Stimulated activated CD8-positive, alpha-beta memory T cell treated with anti-CD3 and anti-CD28 coated beads, Interleukin-4, amount 100 ng/mL, for 24 hours (primary cell): ENCODE data around the gene KCNN3.

Experiments
- DNase-seq: peaks from one replicate; pipeline ENCODE4 v3.0.0-alpha.2; 2020; ENCODE audit warnings: low read depth

The KCNN3 gene

DNA sequence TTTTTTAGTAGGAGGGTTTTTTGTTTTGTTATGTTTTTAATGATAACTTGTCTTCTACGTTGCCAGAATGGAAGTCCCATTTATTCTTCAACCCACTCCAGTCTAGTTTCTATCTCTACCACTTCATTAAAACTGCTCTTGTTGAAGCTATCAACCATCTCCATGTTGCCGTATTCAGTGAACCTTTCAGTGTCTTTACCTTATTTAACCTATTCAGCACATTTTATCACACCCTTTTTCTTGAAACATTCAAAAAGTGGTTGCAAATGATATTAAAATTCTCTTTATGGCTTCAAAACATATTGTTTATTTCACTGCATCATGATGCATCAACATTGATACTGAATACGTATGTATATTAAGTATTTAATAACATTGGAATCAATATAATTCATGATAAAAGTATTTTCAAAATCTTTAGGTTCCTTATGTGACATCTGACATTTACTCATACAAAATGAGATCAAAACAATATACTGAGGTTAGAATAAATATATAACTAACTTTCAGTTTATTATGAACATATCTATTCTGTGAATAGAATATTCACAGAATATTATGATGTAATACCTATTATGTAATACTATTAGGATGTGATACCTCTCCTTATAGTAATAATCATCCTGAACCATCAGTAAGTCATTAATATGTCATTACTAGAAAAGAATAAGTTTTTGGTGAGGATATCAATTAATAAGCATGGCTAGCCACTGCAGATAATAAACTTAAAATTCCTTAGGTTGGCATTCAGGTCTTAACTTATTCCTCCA is 210.1 kb downstream of the KCNN3 start:
- no peak for DNase-seq

DNA sequence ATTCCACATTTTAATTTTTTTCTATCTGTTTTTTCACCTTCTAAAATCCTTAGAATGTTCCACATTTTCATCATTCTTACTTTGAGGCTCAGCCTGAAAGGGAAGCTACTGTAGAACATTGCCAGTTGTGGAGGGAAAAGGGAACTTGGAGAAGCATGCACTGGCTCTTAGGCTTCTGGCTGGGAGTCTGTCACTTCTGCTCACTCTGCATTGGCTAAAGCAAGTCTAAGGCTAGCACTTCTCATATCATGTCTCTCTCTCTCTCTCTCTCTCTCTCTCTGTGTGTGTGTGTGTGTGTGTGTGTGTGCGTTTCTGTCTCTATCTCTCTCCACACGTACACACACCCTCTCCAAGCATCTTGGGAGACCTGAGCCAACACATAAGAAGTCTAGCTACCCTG is 212.5 kb downstream of the KCNN3 start:
- no peak for DNase-seq

DNA sequence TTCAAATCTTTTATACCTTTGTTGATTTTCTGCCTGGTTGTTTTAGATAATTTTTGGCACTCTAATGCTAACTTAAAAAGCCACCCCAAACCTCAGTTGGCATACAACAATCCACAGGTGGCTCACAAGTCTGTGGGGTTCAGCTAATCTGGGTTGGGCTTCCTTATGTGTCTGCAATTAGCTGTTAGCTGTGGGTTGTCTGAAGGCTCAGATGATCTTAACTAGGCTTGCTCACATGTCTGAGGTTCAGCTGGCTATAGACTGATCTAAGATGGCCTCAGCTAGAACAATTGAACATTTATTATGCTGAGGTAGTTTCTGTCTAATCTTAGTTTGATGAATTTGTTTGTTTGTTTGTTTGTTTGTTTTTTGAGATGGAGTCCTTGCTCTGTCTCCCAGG is 217.2 kb downstream of the KCNN3 start:
- no peak for DNase-seq
